H4 (cell line): ENCODE measurements around the gene STARD7. TPM values are rescaled to one million over a fixed set of nuclear protein-coding genes. Genes with fewer than 3 reads are reported as not detected.

ENCODE experiments used
- DNase-seq: peaks from one replicate; pipeline ENCODE4 v3.0.0-alpha.2; 2015; ENCODE audit warnings: low spot score
- total RNA-seq: library from RNA; depleted of rRNA; stranded (reverse); fragments of >200 nt; shearing (Covaris generic); gene quantifications from 2 replicates; pipeline ENCODE4 v1.2.3, GENCODE V29; 2014

The STARD7 gene
- total RNA-seq, 1 experiment from 2014 or later: 169 TPM

DNA sequence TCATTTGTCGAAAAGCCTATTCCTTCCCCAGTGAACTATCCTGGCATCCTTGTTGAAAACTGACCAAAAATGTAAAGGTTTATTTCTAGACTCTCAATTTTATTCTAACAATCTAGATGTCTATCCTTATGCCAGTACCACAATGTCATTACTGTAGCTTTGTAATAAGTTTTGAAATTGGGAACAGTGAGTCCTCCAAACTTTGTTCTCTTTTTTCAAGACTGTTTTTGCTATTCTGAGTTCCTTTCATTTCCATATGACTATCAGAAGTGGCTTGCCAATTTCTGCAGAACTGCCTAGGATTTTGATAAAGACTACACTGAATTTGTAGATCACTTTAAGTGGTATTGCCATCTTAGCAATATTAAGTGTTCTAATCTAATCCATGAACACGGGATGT is 9.7 kb downstream of the STARD7 start:
- no peak for DNase-seq

- DNase-seq: no peak
These were observed 10.9 kb downstream of the STARD7 start for GRCh38 chr2:96197546-96198255.

DNA sequence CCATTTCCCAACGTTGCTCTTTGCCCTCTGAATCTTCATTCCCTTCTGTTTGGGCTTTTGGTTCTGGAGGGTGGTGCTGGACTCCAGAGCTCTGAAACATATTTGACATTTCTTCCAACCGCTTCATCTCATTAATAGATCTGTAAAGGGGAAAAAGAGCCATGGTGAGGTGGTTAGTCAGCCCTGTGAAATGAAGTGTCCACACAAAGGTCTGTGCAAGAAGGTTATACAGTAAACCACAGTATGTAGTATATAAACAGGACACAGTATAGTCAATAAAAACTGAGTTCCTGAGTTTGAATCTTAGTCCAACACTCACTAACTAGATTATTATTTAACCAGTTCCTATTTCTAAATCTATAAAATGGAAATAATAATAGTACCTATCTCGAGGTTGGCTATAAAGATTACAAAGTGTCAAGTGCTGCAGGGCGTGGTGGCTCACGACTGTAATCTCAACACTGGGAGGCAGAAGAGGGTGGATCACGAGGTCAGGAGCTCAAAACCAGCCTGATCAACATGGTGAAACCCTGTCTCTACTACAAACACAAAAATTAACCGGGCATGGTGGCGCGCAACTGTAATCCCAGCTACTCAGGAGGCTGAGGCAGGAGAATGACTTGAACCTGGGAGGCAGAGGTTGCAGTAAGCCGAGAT is 13.1 kb downstream of the STARD7 start:
- no peak for DNase-seq

DNA sequence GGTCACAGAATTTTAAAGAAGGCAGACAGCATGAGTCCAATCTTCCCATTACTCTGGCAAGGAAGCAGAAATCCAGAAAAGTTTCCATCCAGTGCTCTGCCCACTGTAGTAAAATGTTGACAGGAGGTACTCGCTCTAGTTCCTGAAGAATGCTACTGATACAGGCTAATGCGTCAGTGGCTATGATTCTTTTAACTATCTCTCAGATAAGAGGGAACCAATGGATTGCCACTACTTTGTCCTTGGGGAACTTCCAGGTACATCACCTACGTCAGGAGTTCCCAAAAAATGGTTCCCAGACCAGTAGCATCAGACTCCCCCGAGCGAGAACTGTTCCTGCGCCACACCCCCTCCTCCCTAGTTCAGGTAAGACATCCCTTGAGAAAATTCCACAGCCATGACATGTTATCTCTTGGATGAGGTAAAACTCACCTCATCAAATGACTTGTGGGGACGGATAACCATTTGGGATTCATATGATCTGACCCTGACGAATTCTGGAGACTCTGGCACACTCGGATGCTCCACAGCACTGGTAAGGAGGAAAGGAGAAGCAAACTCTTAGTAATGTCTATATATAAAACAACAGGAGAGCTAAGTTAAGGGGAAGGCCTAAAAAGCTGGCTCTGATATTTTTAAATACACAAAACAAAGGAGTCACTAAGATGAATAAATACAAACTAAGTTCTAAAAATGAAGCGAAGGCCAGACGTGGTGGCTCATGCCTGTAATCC is 16.5 kb downstream of the STARD7 start:
- DNase-seq: no peak

DNA sequence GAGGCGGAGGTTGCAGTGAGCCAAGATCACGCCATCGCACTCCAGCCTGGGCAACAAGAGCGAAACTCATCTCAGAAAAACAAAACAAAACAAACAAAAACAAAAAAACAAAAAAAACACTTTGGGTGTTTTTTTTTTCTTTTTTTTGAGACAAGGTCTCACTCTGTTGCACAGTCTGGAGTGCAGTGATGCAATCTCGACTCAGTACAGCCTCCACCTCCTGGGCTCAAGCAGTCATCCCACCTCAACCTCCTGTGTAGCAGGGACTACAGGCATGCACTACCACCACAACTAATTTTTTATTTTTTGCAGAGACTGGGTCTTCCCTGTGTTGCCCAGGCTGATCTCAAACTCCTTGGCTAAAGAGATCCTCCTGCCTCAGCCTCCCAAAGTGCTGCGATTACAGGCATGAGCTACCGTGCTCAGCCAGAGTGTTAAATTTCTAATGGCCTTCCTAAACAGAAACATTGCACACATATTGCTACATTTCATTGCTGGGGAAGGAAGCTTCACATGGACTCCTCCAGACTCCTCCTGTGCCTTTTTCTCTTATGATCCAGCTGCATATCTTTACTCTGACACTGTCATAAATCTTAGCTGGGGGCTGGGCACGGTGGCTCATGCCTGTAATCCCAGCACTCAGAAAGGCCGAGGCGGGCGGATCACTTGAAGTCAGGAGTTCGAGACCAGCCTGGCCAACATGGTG is 19.7 kb downstream of the STARD7 start:
- DNase-seq: no peak

DNA sequence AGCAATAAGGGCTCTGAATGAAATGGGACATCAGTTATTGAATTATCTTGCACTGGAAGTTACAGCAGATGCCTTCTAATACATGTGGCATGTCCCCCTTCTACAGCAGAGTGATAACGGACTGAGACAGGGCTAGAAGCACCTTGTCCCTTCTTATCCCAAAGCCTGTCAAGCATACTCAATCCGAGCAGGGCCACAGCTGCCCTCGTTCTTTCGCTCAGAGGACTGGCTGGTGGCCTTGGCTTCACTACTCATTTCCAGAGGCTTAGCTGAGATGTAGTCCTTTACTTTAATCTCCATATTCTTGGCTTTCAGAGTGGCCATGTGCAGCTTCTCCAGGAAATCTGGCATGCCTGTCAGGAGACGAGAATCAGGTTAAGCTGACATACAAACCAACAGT is 22.1 kb downstream of the STARD7 start:
- no peak for DNase-seq

DNA sequence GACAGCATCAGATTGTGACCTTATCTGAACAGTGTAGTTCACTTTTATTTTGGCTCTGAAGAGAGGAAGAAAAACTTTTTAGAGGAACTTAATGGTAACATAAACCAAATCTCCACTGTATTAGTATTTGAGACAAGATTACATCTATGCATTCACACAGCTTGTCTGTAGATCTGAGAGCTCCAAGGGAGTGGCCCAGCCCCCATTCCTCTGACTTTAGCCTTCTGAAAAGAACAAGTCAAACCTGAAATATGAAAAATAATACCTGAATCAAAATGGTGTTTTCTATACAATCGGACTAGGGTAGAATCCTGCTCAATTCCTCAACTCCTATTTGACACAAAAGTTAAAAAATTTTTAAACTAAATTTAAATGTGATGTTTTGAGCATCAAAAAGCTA is 23.1 kb downstream of the STARD7 start:
- DNase-seq: no peak

GRCh38 chr2:96184989-96185388 is 23.6 kb downstream of the STARD7 start:
- no peak for DNase-seq

- DNase-seq: no peak
These were observed 24.4 kb downstream of the STARD7 start for GRCh38 chr2:96184188-96184587.

GRCh38 chr2:96181529-96181928 is 27.1 kb downstream of the STARD7 start:
- DNase-seq: no peak

DNA sequence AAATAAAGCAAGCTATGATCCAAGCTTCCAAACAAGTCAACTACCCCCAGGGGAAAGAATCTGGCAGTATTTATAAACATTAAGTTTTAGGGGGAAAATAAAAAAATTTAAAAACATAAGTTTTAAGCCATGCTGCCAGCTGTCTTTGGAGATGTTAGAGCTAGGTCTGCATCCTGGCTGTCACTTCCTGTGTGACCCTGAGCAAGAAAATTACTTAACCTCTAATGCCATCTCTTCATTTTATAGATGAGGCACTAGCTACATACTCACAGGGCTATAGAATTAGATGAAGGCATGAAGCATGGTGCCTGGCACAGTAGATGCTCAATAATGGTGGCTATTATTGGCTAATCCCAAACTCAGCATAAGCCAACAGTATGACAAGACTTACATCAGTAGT is 28.1 kb downstream of the STARD7 start:
- DNase-seq: no peak

DNA sequence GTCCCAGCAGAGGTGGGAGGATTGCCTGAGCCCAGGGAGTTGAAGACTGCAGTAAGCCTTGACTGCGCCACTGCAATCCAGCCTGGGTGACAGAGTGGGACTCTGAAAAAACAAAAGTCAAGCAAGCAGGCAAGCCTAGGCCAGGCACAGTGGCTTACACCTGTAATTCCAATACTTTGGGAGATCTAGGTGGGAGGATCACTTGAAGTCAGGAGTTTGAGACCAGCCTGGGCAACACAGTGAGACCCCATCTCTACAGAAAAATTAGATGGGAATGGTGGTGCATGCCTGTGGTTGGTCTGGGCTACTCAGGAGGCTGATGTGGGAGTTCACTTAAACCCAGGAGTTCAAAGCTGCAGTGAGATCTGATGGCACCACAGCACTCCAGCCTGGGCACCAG is 28.6 kb downstream of the STARD7 start:
- no peak for DNase-seq

GRCh38 chr2:96176661-96177060 is 32.0 kb downstream of the STARD7 start:
- DNase-seq: no peak

GRCh38 chr2:96175951-96176350 is 32.7 kb downstream of the STARD7 start:
- DNase-seq: no peak

- peak; percentile 64 for DNase-seq
These were observed 34.1 kb downstream of the STARD7 start for GRCh38 chr2:96174251-96175144.

DNA sequence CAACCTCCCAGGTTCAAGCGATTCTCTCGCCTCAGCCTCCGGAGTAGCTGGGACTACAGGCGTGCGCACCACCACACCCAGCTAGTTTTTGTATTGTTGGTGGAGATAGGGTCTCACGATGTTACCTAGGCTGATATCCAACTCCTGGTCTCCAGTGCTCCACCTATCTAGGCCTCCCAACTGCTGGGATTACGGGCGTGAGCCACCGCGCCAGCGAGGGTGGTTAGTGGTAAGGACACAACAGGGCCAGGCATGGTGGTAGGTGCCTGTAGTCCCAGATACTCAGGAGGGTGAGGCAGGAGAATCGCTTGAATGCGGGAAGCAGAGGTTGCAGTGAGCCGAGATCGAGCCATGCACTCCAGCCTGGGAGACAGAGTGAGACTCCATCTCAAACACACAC is 36.8 kb downstream of the STARD7 start:
- no peak for DNase-seq

DNA sequence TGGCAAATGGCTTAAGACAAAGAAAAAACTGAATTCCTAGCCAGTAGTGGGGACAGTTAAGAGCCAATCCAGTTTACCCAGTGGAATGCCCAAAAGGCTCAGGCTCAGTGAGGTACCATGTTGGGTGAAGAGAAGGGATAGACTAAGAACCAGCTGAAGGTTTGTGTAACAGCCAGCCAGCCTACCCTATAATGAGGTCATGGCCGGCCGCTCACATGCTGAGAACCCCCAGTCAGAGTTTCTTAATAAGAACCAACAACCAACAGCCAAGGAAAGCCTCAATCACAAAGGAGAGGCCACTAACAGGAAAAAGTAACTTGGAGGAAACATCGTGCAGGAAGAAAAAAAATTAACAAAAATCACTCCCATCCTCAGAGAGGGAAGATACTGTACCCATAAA is 38.0 kb downstream of the STARD7 start:
- DNase-seq: no peak

- DNase-seq: no peak
These were observed 38.6 kb downstream of the STARD7 start for GRCh38 chr2:96169868-96170507.

GRCh38 chr2:96167407-96168013 is 41.1 kb downstream of the STARD7 start:
- no peak for DNase-seq

GRCh38 chr2:96164459-96165184 is 44.0 kb downstream of the STARD7 start:
- DNase-seq: no peak
